Left lung (tissue), 10 donors: ENCODE results near the gene HLA-B. TPM values are rescaled to one million over a fixed set of nuclear protein-coding genes. Genes with fewer than 3 reads are reported as not detected.
A peak's percentile ranks its signal among the peaks of the same experiment; 100 is the strongest.
"Not testable (repeated sequence)": the region's sequence is repeated elsewhere in the genome, so short reads cannot be mapped to it uniquely, and the experiment has no call there.

Experiments
- ATAC-seq: fragments of 200-7000 bp; cut with Tn5 transposase; one replicate; pipeline ENCODE4 v1.9.1; 2020; ENCODE audit warnings: moderate library complexity
- DNase-seq, 4 donors: peaks; one replicate each; pipeline ENCODE4 v3.0.0-alpha.2; 2013 to 2020
- H3K27ac ChIP-seq, 2 donors: fragments of 200-600 bp; sonication (generic) in 1 of 2; one replicate each; pipeline versions ENCODE4 v1.5.0 to v1.8.0; 2020 to 2021
- H3K27me3 ChIP-seq, 2 donors: fragments of 200-600 bp; sonication (generic) in 1 of 2; one replicate each; pipeline versions ENCODE4 v1.5.0 to v1.8.0; 2020 to 2021
- H3K36me3 ChIP-seq, 2 donors: fragments of 200-600 bp; sonication (generic) in 1 of 2; one replicate each; pipeline versions ENCODE4 v1.5.0 to v1.8.0; 2020 to 2021
- H3K4me1 ChIP-seq, 2 donors: fragments of 200-600 bp; one replicate each; pipeline ENCODE4 v1.8.0; 2021
- H3K4me3 ChIP-seq, 2 donors: fragments of 200-600 bp; sonication (generic) in 1 of 2; one replicate each; pipeline versions ENCODE4 v1.5.0 to v1.8.0; 2020 to 2021; ENCODE audit warnings: mild to moderate bottlenecking in 1 of 2
- H3K9me3 ChIP-seq, 2 donors: fragments of 200-600 bp; sonication (generic) in 1 of 2; one replicate each; pipeline versions ENCODE4 v1.5.0 to v1.8.0; 2020 to 2021
- intact Hi-C, 2 donors: fragments of 100-400 bp; cut with DNase I; formaldehyde crosslinking; loops; one replicate each; pipeline versions ENCODE4 v1.11.2 to v1.14.2; 2022
- polyA plus RNA-seq, 6 donors: library from polyadenylated mRNA; unstranded; fragments of 120-200 nt; gene quantifications; one replicate each; pipeline ENCODE4 v1.2.1, GENCODE V29; 2013; ENCODE audit not compliant: insufficient read length in 6 of 6
- total RNA-seq, 2 donors: library from RNA; stranded (reverse); fragmentation: NEBNext Ultra II Directional; extraction: Animal tissue kit (Norgen Biotek cat#: 25700); gene quantifications; one replicate each; pipeline ENCODE4 v1.2.1, GENCODE V29; 2021
- TF ChIP-seq, protein P1 (sequence below), 2 donors: fragments of 200-600 bp; sonication (generic) in 1 of 2; IDR thresholded peaks; one replicate each; pipeline versions ENCODE4 v1.5.0 to v1.8.0; 2021; ENCODE audit warnings: antibody characterized with exemption in 2 of 2
- donor health status: DM: no; HTN: yes; CAD: no.
- donor health status: DM: no; HTN: no; CAD: no.

HLA-B gene
- total and polyA plus RNA-seq, 8 donors: 285 to 2,503 (median 391) TPM

DNA sequence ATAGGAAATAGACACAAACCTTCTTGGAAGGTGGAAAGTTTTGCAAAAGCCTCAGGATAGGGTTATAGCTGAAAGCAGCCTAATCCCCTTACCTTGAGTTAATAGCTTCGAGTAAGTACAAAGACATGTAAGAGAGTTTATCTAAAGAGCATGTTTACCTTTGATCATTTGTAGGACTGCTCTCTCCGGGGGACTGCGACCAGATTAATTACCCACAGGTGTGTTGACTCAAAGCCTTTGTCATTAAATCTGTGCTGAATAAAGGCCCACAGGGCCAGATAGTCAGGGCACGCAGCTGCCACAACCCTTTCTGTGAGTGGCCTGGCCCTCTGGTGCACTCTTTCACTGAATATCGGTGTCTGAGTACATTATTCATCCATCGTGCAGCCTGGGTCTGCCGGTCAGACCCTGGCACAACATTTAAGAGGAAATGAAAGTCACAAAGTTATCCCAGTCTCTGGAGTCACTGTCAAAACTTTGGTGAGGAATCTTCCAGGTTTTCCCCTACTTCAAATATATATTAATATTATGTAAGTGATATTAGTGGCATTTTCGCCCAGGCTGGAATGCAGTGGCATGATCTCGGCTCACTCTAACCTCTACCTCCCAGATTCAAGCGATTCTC lies 41.0 kb upstream of the HLA-B start:
- TF ChIP-seq, protein P1, sequence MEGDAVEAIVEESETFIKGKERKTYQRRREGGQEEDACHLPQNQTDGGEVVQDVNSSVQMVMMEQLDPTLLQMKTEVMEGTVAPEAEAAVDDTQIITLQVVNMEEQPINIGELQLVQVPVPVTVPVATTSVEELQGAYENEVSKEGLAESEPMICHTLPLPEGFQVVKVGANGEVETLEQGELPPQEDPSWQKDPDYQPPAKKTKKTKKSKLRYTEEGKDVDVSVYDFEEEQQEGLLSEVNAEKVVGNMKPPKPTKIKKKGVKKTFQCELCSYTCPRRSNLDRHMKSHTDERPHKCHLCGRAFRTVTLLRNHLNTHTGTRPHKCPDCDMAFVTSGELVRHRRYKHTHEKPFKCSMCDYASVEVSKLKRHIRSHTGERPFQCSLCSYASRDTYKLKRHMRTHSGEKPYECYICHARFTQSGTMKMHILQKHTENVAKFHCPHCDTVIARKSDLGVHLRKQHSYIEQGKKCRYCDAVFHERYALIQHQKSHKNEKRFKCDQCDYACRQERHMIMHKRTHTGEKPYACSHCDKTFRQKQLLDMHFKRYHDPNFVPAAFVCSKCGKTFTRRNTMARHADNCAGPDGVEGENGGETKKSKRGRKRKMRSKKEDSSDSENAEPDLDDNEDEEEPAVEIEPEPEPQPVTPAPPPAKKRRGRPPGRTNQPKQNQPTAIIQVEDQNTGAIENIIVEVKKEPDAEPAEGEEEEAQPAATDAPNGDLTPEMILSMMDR (IDR thresholded peaks at IDR 0.05): no peak
- DNase-seq: no peak
- Histone ChIP-seq H3K27ac (no peak overlapping the region), H3K9me3 (no peaks in the 10 kb centered on the region), H3K27me3 (no peaks in the 10 kb centered on the region), H3K4me1 (peaks cover 10 to 51% of the 10 kb centered on the region in 2 donors), H3K36me3 (peaks cover 0 to 6% of the 10 kb centered on the region in 2 donors), H3K4me3 (no peak overlapping the region)
- intact Hi-C loops: loop anchor here in 1 of 2 donors (5.0 kb wide), 1 partner anchor 44 kb away; no protein-coding TSS in a partner anchor
- no peak for ATAC-seq

DNA sequence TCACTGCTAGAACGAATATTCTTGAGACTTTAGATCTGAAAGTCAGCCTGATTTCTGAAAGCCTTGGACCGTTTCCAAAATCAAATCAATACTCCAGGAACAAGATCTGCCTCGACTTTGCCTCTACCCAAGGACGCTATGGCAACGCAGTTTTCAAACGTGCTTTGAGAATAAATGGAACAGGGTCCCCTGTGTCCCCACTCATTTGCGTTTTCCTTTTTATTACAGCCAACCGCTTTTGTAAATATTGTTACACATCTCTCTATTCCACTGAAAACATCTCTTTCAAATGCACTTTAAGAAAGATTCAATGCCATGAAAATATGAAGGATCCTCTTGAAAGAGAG lies 40.1 kb upstream of the HLA-B start:
- not testable (repeated sequence) for H3K9me3 ChIP-seq, H3K27ac ChIP-seq, H3K36me3 ChIP-seq, H3K27me3 ChIP-seq, H3K4me3 ChIP-seq, ATAC-seq, DNase-seq
- H3K4me1 ChIP-seq: peaks cover 8 to 43% of the 10 kb centered on the region in 2 donors
- TF ChIP-seq, protein P1 (IDR thresholded peaks at IDR 0.05): peak in 1 of 2 donors; percentile 2
- intact Hi-C loops: loop anchor here in 1 of 2 donors (5.0 kb wide), 1 partner anchor 45 kb away; no protein-coding TSS in a partner anchor

DNA sequence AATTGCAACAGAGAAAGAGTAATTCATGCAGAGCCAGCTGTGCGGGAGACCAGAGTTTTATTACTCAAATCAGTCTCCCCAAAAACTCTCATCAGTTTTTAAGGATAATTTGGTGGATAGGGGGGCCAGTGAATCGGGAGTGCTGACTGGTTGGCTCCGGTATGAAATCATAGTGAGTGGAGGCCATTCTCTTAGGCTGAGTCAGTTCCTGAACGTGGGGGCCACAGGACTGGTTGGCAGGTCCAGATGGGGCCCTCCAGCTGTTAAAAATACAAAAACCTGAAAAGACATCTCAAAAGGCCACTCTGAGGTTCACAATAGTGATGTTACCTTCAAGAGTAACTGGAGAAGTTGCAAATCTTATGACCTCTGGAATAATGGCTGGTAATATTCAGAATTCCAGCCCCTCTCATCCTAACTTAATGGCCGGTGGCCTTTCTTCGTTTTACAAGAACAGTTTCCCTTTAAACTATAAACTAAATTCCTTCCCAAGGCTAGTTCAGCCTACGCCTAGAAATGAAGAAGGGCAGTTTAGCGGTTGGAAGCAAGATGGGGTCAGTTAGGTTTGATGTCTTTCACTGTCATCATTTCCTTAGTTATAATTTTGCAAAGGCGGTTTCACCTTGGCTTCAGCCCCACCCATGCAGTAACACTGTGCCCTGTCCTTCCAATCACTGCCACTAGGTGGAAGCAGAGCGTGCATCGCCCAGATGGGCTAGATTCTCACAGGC lies 39.6 kb upstream of the HLA-B start:
- ATAC-seq (peak; percentile 49), DNase-seq (peak; percentile 45 to 86 (median 81))
- Histone ChIP-seq H3K4me1 (peaks cover 2 to 37% of the 10 kb centered on the region in 2 donors), H3K4me3 (no peak overlapping the region), H3K36me3 (peaks cover 0 to 6% of the 10 kb centered on the region in 2 donors), H3K9me3 (no peaks in the 10 kb centered on the region), H3K27me3 (no peaks in the 10 kb centered on the region), H3K27ac (no peak overlapping the region)
- TF ChIP-seq, protein P1 (IDR thresholded peaks at IDR 0.05): peak; percentile 90 to 98
- intact Hi-C loops: loop anchor here in 1 of 2 donors (5.0 kb wide), 1 partner anchor 46 kb away; no protein-coding TSS in a partner anchor

DNA sequence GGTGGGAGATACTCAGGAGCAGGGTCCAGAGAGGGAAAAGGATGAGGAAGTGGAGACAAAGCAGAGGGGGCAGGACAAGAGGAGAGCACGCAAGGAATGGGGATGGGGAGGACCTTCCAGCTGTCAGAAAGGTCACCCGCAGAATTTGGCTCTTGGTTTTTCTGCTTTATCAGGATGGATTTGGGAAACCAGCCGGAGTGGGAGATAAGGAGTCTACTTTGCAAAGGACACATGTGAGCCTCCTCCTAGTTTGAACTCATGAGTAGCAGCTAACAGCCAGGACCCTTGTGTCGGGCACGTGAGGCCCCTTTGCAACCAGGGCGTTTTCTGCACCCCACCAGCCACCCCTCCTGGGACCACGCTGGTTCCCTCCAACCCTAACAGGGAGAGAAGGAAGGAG lies 38.9 kb upstream of the HLA-B start:
- peaks cover 0 to 6% of the 10 kb centered on the region in 2 donors for H3K36me3 ChIP-seq
- DNase-seq: no peak
- H3K27ac ChIP-seq: no peak overlapping the region
- no peaks in the 10 kb centered on the region for H3K9me3 ChIP-seq
- H3K4me3 ChIP-seq: no peak overlapping the region
- H3K4me1 ChIP-seq: peaks cover 0 to 30% of the 10 kb centered on the region in 2 donors
- TF ChIP-seq, protein P1 (IDR thresholded peaks at IDR 0.05): no peak
- intact Hi-C loops: loop anchor here in 1 of 2 donors (5.0 kb wide), 1 partner anchor 46 kb away; no protein-coding TSS in a partner anchor
- no peak for ATAC-seq
- H3K27me3 ChIP-seq: no peaks in the 10 kb centered on the region

DNA sequence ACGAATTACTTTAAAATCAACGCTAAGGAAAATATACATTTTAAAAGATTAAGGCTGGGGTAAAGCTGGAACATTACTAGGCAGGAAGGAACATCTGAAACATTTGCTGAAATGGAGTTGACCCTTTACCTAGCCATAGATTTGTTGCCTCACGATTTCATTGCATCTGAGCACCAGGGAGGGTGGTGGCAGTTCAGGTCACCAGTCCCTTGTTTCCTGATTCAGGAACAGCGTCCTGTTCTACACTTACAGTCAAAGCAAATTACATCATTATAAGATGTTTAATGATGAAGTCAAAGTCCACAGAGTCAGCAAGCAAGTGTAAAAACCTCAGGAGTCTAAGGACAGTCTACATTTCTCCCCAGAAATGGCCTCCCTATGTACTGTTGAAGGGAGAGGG lies 37.4 kb upstream of the HLA-B start:
- H3K4me3 ChIP-seq: no peak overlapping the region
- DNase-seq (no peak), ATAC-seq (no peak)
- no peaks in the 10 kb centered on the region for H3K27me3 ChIP-seq
- TF ChIP-seq, protein P1 (IDR thresholded peaks at IDR 0.05): no peak
- H3K9me3 ChIP-seq: no peaks in the 10 kb centered on the region
- no peak overlapping the region for H3K27ac ChIP-seq
- intact Hi-C loops: no loop called here
- peaks cover 0 to 6% of the 10 kb centered on the region in 2 donors for H3K36me3 ChIP-seq
- peaks cover 0 to 29% of the 10 kb centered on the region in 2 donors for H3K4me1 ChIP-seq
